Muscle layer of colon (tissue), 2 donors: Measurements from ENCODE around the gene CARTPT.

Source experiments
- H3K27ac ChIP-seq: one replicate; pipeline ENCODE4 v1.7.0; 2013; ENCODE audit warnings: low read depth, mild to moderate bottlenecking, low read length, moderate library complexity
- H3K27me3 ChIP-seq, 2 donors: one replicate each; pipeline ENCODE4 v1.7.0; 2013; ENCODE audit warnings: low read length in 2 of 2, mild to moderate bottlenecking in 2 of 2; ENCODE audit not compliant: insufficient read depth in 2 of 2, control insufficient read depth in 1 of 2
- H3K36me3 ChIP-seq: one replicate; pipeline ENCODE4 v1.7.0; 2013; ENCODE audit warnings: mild to moderate bottlenecking, low read length; ENCODE audit not compliant: insufficient read depth
- H3K4me1 ChIP-seq: one replicate; pipeline ENCODE4 v1.7.0; 2013; ENCODE audit warnings: mild to moderate bottlenecking, low read length; ENCODE audit not compliant: insufficient read depth
- H3K4me3 ChIP-seq, 2 donors: one replicate each; pipeline ENCODE4 v1.7.0; 2013; ENCODE audit warnings: low read length in 2 of 2, low read depth in 1 of 2, mild to moderate bottlenecking in 1 of 2, moderate library complexity in 1 of 2
- H3K9ac ChIP-seq: one replicate; pipeline ENCODE4 v1.7.0; 2013; ENCODE audit warnings: low read length
- H3K9me3 ChIP-seq: one replicate; pipeline ENCODE4 v1.7.0; 2013; ENCODE audit warnings: mild to moderate bottlenecking, low read length
- donor health status: abdominal sarcoma.
- donor health status: Adenocarcinoma of cecum.

Gene CARTPT

GRCh38 chr5:71700803-71701202 lies 18.3 kb upstream of the CARTPT start:
- Histone ChIP-seq H3K36me3 (no peaks in the 10 kb centered on the region), H3K9ac (no peak overlapping the region), H3K4me1 (no peaks in the 10 kb centered on the region), H3K27me3 (no peaks in the 10 kb centered on the region), H3K27ac (no peak overlapping the region), H3K9me3 (no peaks in the 10 kb centered on the region), H3K4me3 (no peak overlapping the region)

DNA sequence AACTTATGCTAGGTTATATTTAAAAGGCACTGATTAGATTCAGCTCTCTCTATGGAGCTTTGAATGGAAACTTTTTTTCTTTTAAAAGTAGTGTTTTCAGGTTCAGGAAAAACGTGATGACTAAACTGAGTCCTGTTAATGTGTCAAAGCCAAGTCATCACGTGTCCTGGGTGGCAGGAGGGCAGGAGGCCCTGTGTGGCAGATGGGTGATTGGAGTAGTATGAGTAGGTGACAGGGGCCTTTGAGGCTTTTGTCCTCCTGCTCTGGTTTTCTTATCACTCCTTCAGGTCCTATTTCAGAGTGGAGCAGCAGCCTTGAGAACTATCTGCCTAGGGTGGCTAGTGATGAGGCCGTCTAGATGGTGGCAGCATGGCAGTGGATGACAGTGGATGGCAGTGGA lies 17.7 kb upstream of the CARTPT start:
- Histone ChIP-seq H3K36me3 (no peaks in the 10 kb centered on the region), H3K27ac (no peak overlapping the region), H3K27me3 (no peaks in the 10 kb centered on the region), H3K9ac (no peak overlapping the region), H3K4me3 (no peak overlapping the region), H3K4me1 (no peaks in the 10 kb centered on the region), H3K9me3 (no peaks in the 10 kb centered on the region)

- H3K9ac ChIP-seq, result no peak overlapping the region
- no peaks in the 10 kb centered on the region for H3K4me1 ChIP-seq
- no peak overlapping the region for H3K4me3 ChIP-seq
- no peaks in the 10 kb centered on the region for H3K27me3 ChIP-seq
- H3K27ac ChIP-seq, result no peak overlapping the region
- no peaks in the 10 kb centered on the region for H3K9me3 ChIP-seq
- H3K36me3 ChIP-seq, result no peaks in the 10 kb centered on the region
Measured at GRCh38 chr5:71703941-71704340, 15.1 kb upstream of the CARTPT start.

DNA sequence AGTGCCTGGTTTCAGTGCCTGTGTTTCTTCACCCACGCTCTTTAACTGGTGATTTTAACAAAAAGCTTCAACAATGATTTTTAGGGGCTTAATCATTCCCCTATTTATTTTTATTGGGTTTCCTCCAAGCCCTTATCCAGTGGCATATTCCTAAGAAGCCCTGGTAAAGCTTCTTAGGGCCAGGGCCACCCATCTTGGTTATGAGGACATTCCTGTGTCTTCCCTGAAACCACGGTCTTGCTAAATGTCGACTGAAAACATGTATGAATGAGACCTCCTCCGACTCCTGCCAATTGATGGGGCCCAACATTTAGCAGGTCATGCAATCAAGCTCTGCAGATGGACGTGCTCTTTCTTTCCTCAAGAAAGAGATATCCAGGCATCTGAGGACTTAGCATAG lies 13.7 kb upstream of the CARTPT start:
- H3K9ac ChIP-seq, result no peak overlapping the region
- no peak overlapping the region for H3K4me3 ChIP-seq
- no peaks in the 10 kb centered on the region for H3K36me3 ChIP-seq
- no peaks in the 10 kb centered on the region for H3K27me3 ChIP-seq
- no peaks in the 10 kb centered on the region for H3K4me1 ChIP-seq
- H3K9me3 ChIP-seq, result no peaks in the 10 kb centered on the region
- H3K27ac ChIP-seq, result no peak overlapping the region

- H3K4me1 ChIP-seq, result no peaks in the 10 kb centered on the region
- H3K27me3 ChIP-seq, result no peaks in the 10 kb centered on the region
- H3K4me3 ChIP-seq, result no peak overlapping the region
- no peaks in the 10 kb centered on the region for H3K36me3 ChIP-seq
- no peak overlapping the region for H3K9ac ChIP-seq
- H3K27ac ChIP-seq, result no peak overlapping the region
- no peaks in the 10 kb centered on the region for H3K9me3 ChIP-seq
Measured at GRCh38 chr5:71706906-71707305, 12.2 kb upstream of the CARTPT start.

DNA sequence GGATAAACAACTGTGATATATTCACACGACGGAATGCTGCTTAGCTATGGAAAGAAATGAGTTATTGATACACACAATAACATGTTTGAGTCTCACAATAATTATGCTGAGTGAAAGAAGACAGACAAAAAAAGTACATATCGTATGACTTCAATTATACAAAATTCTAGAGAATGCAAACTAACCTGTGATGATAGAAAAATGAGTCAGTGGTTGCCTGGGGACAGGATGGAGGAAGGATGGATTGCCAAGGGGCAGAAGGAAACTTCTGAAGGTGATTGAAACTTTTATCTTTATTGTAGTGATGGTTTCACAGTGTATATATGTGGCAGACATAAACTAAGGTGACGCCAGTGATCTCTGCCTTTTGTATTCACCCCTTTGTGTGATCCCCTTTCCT lies 7.5 kb upstream of the CARTPT start:
- H3K4me1 ChIP-seq, result no peaks in the 10 kb centered on the region
- H3K27ac ChIP-seq, result no peak overlapping the region
- no peaks in the 10 kb centered on the region for H3K27me3 ChIP-seq
- H3K4me3 ChIP-seq, result no peak overlapping the region
- no peak overlapping the region for H3K9ac ChIP-seq
- H3K36me3 ChIP-seq, result no peaks in the 10 kb centered on the region
- no peaks in the 10 kb centered on the region for H3K9me3 ChIP-seq

- no peak overlapping the region for H3K27ac ChIP-seq
- peaks cover 4 to 11% of the 10 kb centered on the region in 2 donors for H3K27me3 ChIP-seq
- no peaks in the 10 kb centered on the region for H3K9me3 ChIP-seq
- H3K36me3 ChIP-seq, result no peaks in the 10 kb centered on the region
- no peaks in the 10 kb centered on the region for H3K4me1 ChIP-seq
- H3K4me3 ChIP-seq, result no peak overlapping the region
- H3K9ac ChIP-seq, result no peak overlapping the region
Measured at GRCh38 chr5:71714911-71715310, 4.2 kb upstream of the CARTPT start.

GRCh38 chr5:71727978-71728377 lies 8.9 kb downstream of the CARTPT start:
- Histone ChIP-seq H3K27me3 (no peaks in the 10 kb centered on the region), H3K9ac (no peak overlapping the region), H3K36me3 (no peaks in the 10 kb centered on the region), H3K4me3 (no peak overlapping the region), H3K4me1 (no peaks in the 10 kb centered on the region), H3K27ac (no peak overlapping the region), H3K9me3 (no peaks in the 10 kb centered on the region)

DNA sequence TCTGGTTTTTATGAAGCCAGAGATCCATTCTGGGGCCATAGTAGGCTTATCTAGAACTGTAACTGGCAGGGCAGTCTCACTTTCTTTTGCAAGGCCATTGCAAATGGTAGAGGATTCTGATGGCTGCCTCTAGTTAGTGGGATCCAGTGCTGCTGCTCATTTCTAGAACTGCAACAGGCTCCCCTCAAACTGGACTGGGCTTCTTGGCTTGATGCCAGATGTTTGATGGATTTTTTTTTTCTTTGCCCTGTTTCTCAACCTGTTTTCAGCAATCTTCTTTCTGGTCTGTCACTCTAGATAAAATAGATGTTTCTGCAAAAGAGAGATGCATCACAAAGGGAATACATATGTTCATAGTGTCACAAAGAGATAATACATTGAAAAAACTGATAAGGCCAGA lies 11.9 kb downstream of the CARTPT start:
- Histone ChIP-seq H3K36me3 (no peaks in the 10 kb centered on the region), H3K27ac (no peak overlapping the region), H3K4me3 (no peak overlapping the region), H3K27me3 (no peaks in the 10 kb centered on the region), H3K4me1 (no peaks in the 10 kb centered on the region), H3K9me3 (no peaks in the 10 kb centered on the region), H3K9ac (no peak overlapping the region)

- Histone ChIP-seq H3K36me3 (no peaks in the 10 kb centered on the region), H3K9me3 (no peaks in the 10 kb centered on the region), H3K9ac (no peak overlapping the region), H3K27me3 (no peaks in the 10 kb centered on the region), H3K4me3 (no peak overlapping the region), H3K4me1 (no peaks in the 10 kb centered on the region), H3K27ac (no peak overlapping the region)
Measured at GRCh38 chr5:71732011-71732410, 12.9 kb downstream of the CARTPT start.

DNA sequence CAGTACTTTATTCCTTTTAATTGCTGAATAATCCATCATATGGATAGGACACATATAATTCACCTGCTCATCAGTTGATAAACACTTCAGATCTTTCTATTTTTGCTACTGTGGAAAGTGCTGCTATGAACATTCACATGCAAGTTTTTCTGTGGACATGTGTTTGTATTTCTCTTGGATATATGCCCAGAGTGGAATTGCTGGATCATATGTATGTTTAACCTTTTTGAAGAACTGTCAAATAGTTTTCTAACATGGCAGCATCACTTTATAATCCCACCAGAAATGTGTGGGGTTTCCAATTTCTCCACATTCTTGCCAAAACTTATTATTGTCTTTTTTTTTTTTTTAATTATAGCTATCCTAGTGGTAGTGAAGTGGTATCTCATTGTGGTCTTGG lies 15.1 kb downstream of the CARTPT start:
- Histone ChIP-seq H3K4me1 (no peaks in the 10 kb centered on the region), H3K9ac (no peak overlapping the region)

GRCh38 chr5:71737931-71738539 lies 19.0 kb downstream of the CARTPT start:
- Histone ChIP-seq H3K9ac (no peak overlapping the region), H3K36me3 (no peaks in the 10 kb centered on the region), H3K4me3 (no peak overlapping the region), H3K27me3 (no peaks in the 10 kb centered on the region), H3K27ac (no peak overlapping the region), H3K9me3 (no peaks in the 10 kb centered on the region), H3K4me1 (no peaks in the 10 kb centered on the region)

More for the DNA sequence above, 15.1 kb downstream of the CARTPT start:
- no peaks in the 10 kb centered on the region for H3K27me3 ChIP-seq
- H3K9me3 ChIP-seq, result no peaks in the 10 kb centered on the region
- no peaks in the 10 kb centered on the region for H3K36me3 ChIP-seq
- no peak overlapping the region for H3K4me3 ChIP-seq
- no peak overlapping the region for H3K27ac ChIP-seq
